Uterus (tissue), 4 donors: ENCODE results near the gene ST8SIA4. TPM values are rescaled to one million over a fixed set of nuclear protein-coding genes. Genes with fewer than 3 reads are reported as not detected.

Experiments used
- DNase-seq, 2 donors: peaks; one replicate each; pipeline ENCODE4 v3.0.0-alpha.2; 2019 to 2020
- H3K27ac ChIP-seq, 2 donors: fragments of 200-600 bp; sonication (generic); 1 replicate in 1 of 2; 2 replicates in 1 of 2; pipeline ENCODE4 v1.5.1; 2016 to 2018
- H3K27me3 ChIP-seq, 2 donors: fragments of 200-600 bp; sonication (generic); one replicate each; pipeline ENCODE4 v1.5.1; 2018 to 2019; ENCODE audit warnings: control low read depth in 1 of 2
- H3K36me3 ChIP-seq, 2 donors: fragments of 200-600 bp; sonication (generic); one replicate each; pipeline ENCODE4 v1.5.1; 2019; ENCODE audit warnings: control low read depth in 1 of 2
- H3K4me1 ChIP-seq, 2 donors: fragments of 200-600 bp; sonication (generic); one replicate each; pipeline ENCODE4 v1.5.1; 2018 to 2019; ENCODE audit warnings: control low read depth in 1 of 2
- H3K4me3 ChIP-seq, 2 donors: fragments of 200-600 bp; sonication (generic); 1 replicate in 1 of 2; 2 replicates in 1 of 2; pipeline ENCODE4 v1.5.1; 2018 to 2019; ENCODE audit warnings: mild to moderate bottlenecking in 1 of 2
- H3K9me3 ChIP-seq, 2 donors: fragments of 200-600 bp; sonication (generic); one replicate each; pipeline ENCODE4 v1.5.1; 2019; ENCODE audit warnings: control low read depth in 1 of 2
- POLR2A ChIP-seq, 2 donors: fragments of 450-650 bp; IDR thresholded peaks; one replicate each; pipeline ENCODE4 v1.6.1; 2016; ENCODE audit warnings: antibody characterized with exemption in 2 of 2, mild to moderate bottlenecking in 1 of 2, moderate library complexity in 1 of 2
- intact Hi-C: fragments of 100-400 bp; cut with DNase I; formaldehyde crosslinking; loops from one replicate; pipeline ENCODE4 v1.15.1; 2023; ENCODE audit warnings: low total_unique reads
- total RNA-seq, 4 donors: library from RNA; depleted of rRNA in 3 of 4; stranded (reverse); fragments of >200 nt in 3 of 4; gene quantifications; one replicate each; pipeline versions ENCODE4 v1.1.0 to v1.2.4, GENCODE V29; 2014 to 2023
- TF ChIP-seq, protein P1 (sequence below), 4 experiments: fragments of 200-600 bp in 2 of 4; fragments of 450-650 bp in 2 of 4; sonication (generic) in 2 of 4; IDR thresholded peaks; one replicate each; pipeline ENCODE4 v1.5.1; 2016 to 2019; ENCODE audit warnings: antibody characterized with exemption in 4 of 4, mild to moderate bottlenecking in 2 of 4, moderate library complexity in 1 of 4
- donor health status: DM: yes; HTN: yes; CAD: no.

ST8SIA4 gene, protein sequence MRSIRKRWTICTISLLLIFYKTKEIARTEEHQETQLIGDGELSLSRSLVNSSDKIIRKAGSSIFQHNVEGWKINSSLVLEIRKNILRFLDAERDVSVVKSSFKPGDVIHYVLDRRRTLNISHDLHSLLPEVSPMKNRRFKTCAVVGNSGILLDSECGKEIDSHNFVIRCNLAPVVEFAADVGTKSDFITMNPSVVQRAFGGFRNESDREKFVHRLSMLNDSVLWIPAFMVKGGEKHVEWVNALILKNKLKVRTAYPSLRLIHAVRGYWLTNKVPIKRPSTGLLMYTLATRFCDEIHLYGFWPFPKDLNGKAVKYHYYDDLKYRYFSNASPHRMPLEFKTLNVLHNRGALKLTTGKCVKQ
- 10 to 100 TPM in 1 of 4 donors, 1 to 10 TPM in 3; 4.8 to 15.5 (median 6.2) TPM for total RNA-seq

DNA sequence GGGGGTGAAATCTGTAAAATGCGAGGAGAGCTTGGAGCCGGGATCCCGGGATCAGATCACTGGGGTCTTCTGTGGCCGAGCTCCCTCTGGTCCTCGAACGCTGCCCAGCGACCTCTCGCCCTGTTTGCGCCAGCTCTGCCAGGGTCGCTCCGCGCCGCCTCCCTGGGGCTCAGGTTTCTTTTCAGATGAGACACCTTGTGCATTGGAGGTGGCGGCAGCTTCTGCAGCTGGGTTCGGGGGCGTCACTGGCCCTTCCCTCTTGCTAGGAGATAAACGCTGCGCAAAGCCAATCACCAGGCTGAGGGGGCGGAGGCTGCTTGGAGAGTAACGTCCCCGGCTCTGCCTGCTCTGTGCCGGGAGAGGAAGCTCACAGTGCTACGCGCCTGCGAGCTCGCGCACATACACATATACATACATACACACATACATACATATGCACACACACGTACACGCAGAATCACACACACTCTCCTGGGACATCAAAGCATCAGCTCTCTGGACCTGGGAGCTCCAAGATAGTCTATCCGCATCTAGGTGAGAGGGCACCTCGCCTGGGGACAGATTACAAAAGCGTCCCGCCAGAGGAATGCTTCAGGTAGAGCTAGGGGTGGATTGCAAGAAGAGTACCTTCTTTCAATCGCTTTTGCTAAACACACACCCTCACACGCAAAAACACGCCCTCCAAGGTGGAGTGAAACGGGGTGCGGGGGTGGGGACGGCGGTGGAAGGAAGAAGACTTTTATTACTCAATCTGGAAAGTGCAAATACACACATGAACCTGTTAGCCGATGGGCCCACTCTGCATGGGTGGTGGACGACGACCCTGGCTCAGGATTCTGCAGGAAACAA, at the start of gene ST8SIA4:
ST8SIA4 (minus strand) TSS at position 244 of the 849 bp plus-strand sequence. CDS start 327 bp downstream, outside the sequence.
- Histone ChIP-seq H3K36me3 (no peaks in the 10 kb centered on the region), H3K9me3 (no peaks in the 10 kb centered on the region), H3K27ac (peak within 1 kb of the TSS; percentile 44), H3K27me3 (no peaks in the 10 kb centered on the region), H3K4me3 (peak within 1 kb of the TSS; percentile 27 to 30), H3K4me1 (no peaks in the 10 kb centered on the region)
- peak; percentile 41 to 65 for DNase-seq
- intact Hi-C loops, result no loop called here
- TF ChIP-seq, protein P1, sequence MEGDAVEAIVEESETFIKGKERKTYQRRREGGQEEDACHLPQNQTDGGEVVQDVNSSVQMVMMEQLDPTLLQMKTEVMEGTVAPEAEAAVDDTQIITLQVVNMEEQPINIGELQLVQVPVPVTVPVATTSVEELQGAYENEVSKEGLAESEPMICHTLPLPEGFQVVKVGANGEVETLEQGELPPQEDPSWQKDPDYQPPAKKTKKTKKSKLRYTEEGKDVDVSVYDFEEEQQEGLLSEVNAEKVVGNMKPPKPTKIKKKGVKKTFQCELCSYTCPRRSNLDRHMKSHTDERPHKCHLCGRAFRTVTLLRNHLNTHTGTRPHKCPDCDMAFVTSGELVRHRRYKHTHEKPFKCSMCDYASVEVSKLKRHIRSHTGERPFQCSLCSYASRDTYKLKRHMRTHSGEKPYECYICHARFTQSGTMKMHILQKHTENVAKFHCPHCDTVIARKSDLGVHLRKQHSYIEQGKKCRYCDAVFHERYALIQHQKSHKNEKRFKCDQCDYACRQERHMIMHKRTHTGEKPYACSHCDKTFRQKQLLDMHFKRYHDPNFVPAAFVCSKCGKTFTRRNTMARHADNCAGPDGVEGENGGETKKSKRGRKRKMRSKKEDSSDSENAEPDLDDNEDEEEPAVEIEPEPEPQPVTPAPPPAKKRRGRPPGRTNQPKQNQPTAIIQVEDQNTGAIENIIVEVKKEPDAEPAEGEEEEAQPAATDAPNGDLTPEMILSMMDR (IDR thresholded peaks at IDR 0.05), result no peak
- peak; percentile 34 to 46 for TF ChIP-seq POLR2A (IDR thresholded peaks at IDR 0.05)

DNA sequence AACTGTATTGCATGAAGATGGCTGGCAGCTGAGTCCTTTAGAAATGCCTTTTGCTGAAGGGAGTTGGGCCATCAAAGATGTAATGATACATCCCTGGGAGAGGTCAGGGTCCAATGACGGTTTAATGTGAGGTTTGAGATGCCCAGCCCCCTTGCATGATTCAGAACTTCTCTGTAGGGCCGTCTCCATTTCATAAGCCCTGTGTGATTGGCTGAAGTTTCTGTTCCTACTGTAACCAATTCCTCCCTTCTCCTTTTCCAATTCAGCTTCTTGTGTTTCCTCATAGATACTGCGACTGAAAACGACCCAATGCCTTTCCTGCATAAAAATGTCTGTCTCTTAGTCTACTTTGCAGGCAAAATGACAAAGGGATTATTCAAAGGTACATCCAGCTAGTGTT, 47.9 kb upstream of the ST8SIA4 start:
- no peak for DNase-seq
- intact Hi-C loops, result no loop called here
- Histone ChIP-seq H3K4me1 (no peaks in the 10 kb centered on the region), H3K27me3 (no peaks in the 10 kb centered on the region), H3K27ac (no peak overlapping the region), H3K36me3 (no peaks in the 10 kb centered on the region), H3K9me3 (no peaks in the 10 kb centered on the region), H3K4me3 (no peak overlapping the region)
- TF ChIP-seq, protein P1 (IDR thresholded peaks at IDR 0.05), result no peak
- TF ChIP-seq POLR2A (IDR thresholded peaks at IDR 0.05), result no peak

DNA sequence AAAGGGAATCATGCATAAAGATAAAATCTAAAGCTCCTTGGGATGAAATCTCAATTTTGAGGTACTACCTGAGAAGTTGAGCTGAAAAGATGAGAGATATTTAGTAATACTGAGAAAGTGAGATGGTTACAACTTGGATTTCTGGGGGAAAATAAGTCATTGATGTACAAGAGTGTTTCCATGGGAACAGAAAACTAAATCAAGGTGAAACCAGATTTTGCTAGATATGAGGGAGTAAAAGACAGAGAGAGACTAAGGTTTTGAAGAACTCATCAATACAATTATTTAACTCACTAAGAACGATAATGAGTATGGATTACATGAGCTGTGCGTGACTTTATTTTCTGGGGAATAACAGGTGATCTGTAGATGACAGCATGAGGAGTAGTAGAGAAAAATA, 10.2 kb upstream of the ST8SIA4 start:
- H3K27ac ChIP-seq, result no peak overlapping the region
- intact Hi-C loops, result loop anchor here (2.0 kb wide), 1 partner anchor 16 kb away; no protein-coding TSS in a partner anchor
- DNase-seq, result no peak
- H3K4me3 ChIP-seq, result no peak overlapping the region
- H3K9me3 ChIP-seq, result no peaks in the 10 kb centered on the region
- TF ChIP-seq, protein P1 (IDR thresholded peaks at IDR 0.05), result no peak
- no peak for TF ChIP-seq POLR2A (IDR thresholded peaks at IDR 0.05)
- no peaks in the 10 kb centered on the region for H3K4me1 ChIP-seq
- H3K27me3 ChIP-seq, result no peaks in the 10 kb centered on the region
- no peaks in the 10 kb centered on the region for H3K36me3 ChIP-seq

DNA sequence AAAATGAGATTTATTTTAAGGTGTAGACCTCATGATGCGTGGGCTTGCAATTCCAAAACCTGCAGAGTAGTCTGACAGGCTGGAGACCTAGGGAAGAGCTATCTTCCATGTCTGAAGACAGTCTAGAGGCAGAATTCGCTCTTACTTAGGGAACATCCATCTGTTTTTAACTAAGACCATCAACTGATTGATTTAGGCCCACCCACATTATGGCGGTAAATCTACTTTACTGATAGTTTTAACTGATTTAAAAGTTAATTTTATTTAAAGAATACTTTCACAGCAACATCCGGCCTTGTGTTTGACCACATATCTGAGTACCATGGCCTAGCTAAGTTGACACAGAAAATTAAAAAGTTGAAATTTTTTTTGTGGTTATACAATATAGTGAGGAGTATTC, 6.0 kb upstream of the ST8SIA4 start:
- H3K27ac ChIP-seq, result no peak overlapping the region
- H3K4me1 ChIP-seq, result no peaks in the 10 kb centered on the region
- no peaks in the 10 kb centered on the region for H3K27me3 ChIP-seq
- H3K9me3 ChIP-seq, result no peaks in the 10 kb centered on the region
- intact Hi-C loops, result no loop called here
- no peak for DNase-seq
- no peak overlapping the region for H3K4me3 ChIP-seq
- no peak for TF ChIP-seq POLR2A (IDR thresholded peaks at IDR 0.05)
- TF ChIP-seq, protein P1 (IDR thresholded peaks at IDR 0.05), result no peak
- no peaks in the 10 kb centered on the region for H3K36me3 ChIP-seq
